HFFc6 (cell line): ENCODE measurements around the gene KCNQ1. TPM values are rescaled to one million over a fixed set of nuclear protein-coding genes. Genes with fewer than 3 reads are reported as not detected.

ENCODE experiments used
- DNase-seq: peaks from one replicate; pipeline ENCODE4 v3.0.0-alpha.2; 2018
- H3K27ac Mint-ChIP-seq: 2 replicates; pipeline ENCODE4 v1.8.0; 2020; ENCODE audit warnings: mild to moderate bottlenecking, mixed read lengths
- H3K27me3 Mint-ChIP-seq: 2 replicates; pipeline ENCODE4 v1.8.0; 2021; ENCODE audit warnings: mild to moderate bottlenecking, moderate library complexity, mixed read lengths; ENCODE audit not compliant: insufficient read depth
- H3K36me3 Mint-ChIP-seq: 2 replicates; pipeline ENCODE4 v1.8.0; 2021; ENCODE audit warnings: low read depth, mixed read lengths
- H3K4me1 Mint-ChIP-seq: 2 replicates; pipeline ENCODE4 v1.8.0; 2020; ENCODE audit warnings: low read depth, mixed read lengths
- H3K4me3 Mint-ChIP-seq: 2 replicates; pipeline ENCODE4 v1.8.0; 2020; ENCODE audit warnings: mild to moderate bottlenecking, moderate library complexity, mixed read lengths
- H3K9me3 Mint-ChIP-seq: 2 replicates; pipeline ENCODE4 v1.8.0; 2020; ENCODE audit warnings: mild to moderate bottlenecking, mixed read lengths
- CTCF ChIP-seq: fragments of 200-600 bp; sonication (generic); IDR thresholded peaks from 2 replicates; pipeline ENCODE4 v1.5.0; 2021; ENCODE audit warnings: antibody characterized with exemption, mild to moderate bottlenecking
- total RNA-seq, 6 experiments: library from RNA; stranded (reverse); fragmentation: NEBNext Ultra II Directional; extraction: Animal tissue kit (Norgen Biotek cat#: 25700); gene quantifications; 2 replicates in 1 of 6; 3 replicates in 5 of 6; pipeline ENCODE4 v1.2.3, GENCODE V29; 2021

The KCNQ1 gene
- total RNA-seq, 6 experiments from 2014 or later = not detected

GRCh38 chr11:2574553-2575535 is 130.0 kb downstream of the KCNQ1 start:
- Mint-ChIP-seq H3K4me1 (no peaks in the 10 kb centered on the region), H3K36me3 (no peaks in the 10 kb centered on the region), H3K27me3 (peaks cover 6% of the 10 kb centered on the region; the same call in 1 of the 2 replicates), H3K9me3 (no peaks in the 10 kb centered on the region), H3K27ac (no peak overlapping the region), H3K4me3 (no peak overlapping the region)
- DNase-seq = no peak
- TF ChIP-seq CTCF = no peak

GRCh38 chr11:2575591-2576051 is 130.8 kb downstream of the KCNQ1 start:
- no peaks in the 10 kb centered on the region for H3K36me3 Mint-ChIP-seq
- H3K27ac Mint-ChIP-seq = no peak overlapping the region
- DNase-seq = no peak
- no peaks in the 10 kb centered on the region for H3K4me1 Mint-ChIP-seq
- H3K4me3 Mint-ChIP-seq = no peak overlapping the region
- TF ChIP-seq CTCF = no peak
- H3K27me3 Mint-ChIP-seq = peaks cover 6% of the 10 kb centered on the region; the same call in 1 of the 2 replicates
- H3K9me3 Mint-ChIP-seq = no peaks in the 10 kb centered on the region

- Mint-ChIP-seq H3K36me3 (no peaks in the 10 kb centered on the region), H3K27me3 (peaks cover 6% of the 10 kb centered on the region; the same call in 1 of the 2 replicates), H3K4me1 (no peaks in the 10 kb centered on the region), H3K4me3 (no peak overlapping the region), H3K9me3 (no peaks in the 10 kb centered on the region), H3K27ac (no peak overlapping the region)
- DNase-seq = no peak
- TF ChIP-seq CTCF = no peak
Measured at GRCh38 chr11:2576111-2576510, 131.3 kb downstream of the KCNQ1 start.

GRCh38 chr11:2576549-2576948 is 131.7 kb downstream of the KCNQ1 start:
- no peak for DNase-seq
- H3K27ac Mint-ChIP-seq = no peak overlapping the region
- no peak overlapping the region for H3K4me3 Mint-ChIP-seq
- no peaks in the 10 kb centered on the region for H3K4me1 Mint-ChIP-seq
- H3K27me3 Mint-ChIP-seq = peaks cover 7% of the 10 kb centered on the region; the same call in 1 of the 2 replicates
- no peaks in the 10 kb centered on the region for H3K9me3 Mint-ChIP-seq
- no peaks in the 10 kb centered on the region for H3K36me3 Mint-ChIP-seq
- TF ChIP-seq CTCF = no peak

- Mint-ChIP-seq H3K4me3 (no peak overlapping the region), H3K27me3 (peaks cover 9% of the 10 kb centered on the region; the same call in 1 of the 2 replicates), H3K9me3 (no peaks in the 10 kb centered on the region), H3K27ac (no peak overlapping the region), H3K4me1 (no peaks in the 10 kb centered on the region), H3K36me3 (no peaks in the 10 kb centered on the region)
- TF ChIP-seq CTCF = no peak
- DNase-seq = no peak
Measured at GRCh38 chr11:2577031-2577990, 132.5 kb downstream of the KCNQ1 start.
